HG02938 (cell line): Measurements from ENCODE around the gene STX17.
"Not testable (repeated sequence)": the region's sequence is repeated elsewhere in the genome, so short reads cannot be mapped to it uniquely, and the experiment has no call there.

Source experiments
- ATAC-seq: cut with Tn5 transposase; IDR thresholded peaks from one replicate; pipeline ENCODE4 v1.9.1; 2021; ENCODE audit warnings: mild to moderate bottlenecking, moderate library complexity; ENCODE audit not compliant: unreplicated experiment

The STX17 gene

DNA sequence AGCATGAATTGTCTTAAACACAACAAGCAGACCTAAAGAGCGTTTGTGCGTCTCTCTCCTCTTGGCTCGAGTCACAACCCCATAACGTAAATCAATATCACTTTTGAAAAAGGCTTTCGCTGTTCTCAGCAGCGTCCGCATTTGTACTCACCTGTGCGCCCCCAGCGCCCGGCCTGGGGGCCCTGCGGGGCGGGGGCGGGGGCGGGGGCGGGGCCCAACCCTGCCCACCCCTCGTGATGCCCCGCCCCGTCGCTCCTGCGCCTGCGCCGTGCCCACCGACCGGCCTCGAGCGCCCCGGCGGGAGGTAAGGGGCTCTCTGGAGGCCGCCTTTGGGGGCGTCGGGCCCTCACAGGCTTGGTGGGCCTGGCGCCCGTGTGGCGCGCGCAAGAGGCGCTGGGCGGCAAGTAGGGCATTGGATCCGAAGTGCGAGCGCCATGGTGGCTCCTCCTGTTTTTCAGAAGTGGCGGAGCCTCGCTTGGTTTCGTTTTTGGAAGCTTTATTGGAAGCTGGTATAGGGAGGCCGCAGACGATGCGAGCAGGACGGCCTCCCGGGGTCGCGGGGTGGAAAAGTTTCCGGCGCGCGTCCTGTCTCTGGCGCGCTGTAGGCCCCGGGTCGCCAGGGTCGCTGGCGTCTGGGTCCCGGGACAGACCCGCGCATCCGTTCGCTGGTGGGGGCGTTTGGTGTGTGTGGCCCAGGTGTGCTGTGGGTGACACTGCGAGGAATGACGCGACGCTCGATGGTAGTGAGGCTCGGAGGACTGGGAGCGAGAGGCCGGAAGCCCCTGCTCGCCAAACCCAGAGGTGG is at the start of gene STX17:
Gene STX17, plus strand, starts transcription at position 252 of the 805 bp plus-strand sequence. CDS start 8,586 bp downstream, outside the sequence.
- peak; percentile 81 for ATAC-seq

DNA sequence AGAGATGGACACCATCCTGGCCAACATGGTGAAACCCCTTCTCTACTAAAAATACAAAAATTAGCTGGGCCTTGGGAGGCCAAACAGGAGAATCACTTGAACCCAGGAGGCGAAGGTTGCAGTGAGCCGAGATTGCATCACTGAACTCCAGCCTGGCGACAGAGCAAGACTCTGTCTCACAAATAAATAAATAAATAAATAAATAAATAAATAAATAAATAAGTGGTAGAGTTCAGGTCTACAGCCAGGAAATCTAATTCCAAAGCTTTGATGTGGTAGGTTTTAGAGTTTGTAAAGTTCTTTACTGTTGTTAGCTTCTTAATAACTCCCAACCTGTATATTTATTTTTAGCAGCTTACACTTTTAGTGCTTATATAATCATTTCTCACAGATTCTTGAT is 48.9 kb upstream of the STX17 start:
- ATAC-seq = not testable (repeated sequence)

DNA sequence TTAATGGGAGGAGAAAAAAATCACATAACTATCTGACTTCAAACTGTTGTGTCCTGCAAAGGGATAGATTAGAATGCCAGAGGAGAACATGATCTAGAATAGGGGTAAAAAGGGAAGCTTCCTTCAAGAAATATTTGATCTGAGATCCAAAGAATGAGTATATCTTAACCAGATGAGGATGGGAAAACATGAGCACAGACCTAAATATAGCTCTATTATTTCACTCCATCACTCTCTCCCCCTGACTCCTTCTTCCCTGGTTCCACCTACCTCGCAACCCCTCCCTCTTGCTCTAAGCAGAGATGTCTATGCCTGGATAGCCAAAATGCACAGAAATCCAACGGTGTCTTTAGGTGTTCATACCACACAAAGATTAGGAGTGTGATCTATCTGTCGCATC is 48.4 kb upstream of the STX17 start:
- no peak for ATAC-seq

DNA sequence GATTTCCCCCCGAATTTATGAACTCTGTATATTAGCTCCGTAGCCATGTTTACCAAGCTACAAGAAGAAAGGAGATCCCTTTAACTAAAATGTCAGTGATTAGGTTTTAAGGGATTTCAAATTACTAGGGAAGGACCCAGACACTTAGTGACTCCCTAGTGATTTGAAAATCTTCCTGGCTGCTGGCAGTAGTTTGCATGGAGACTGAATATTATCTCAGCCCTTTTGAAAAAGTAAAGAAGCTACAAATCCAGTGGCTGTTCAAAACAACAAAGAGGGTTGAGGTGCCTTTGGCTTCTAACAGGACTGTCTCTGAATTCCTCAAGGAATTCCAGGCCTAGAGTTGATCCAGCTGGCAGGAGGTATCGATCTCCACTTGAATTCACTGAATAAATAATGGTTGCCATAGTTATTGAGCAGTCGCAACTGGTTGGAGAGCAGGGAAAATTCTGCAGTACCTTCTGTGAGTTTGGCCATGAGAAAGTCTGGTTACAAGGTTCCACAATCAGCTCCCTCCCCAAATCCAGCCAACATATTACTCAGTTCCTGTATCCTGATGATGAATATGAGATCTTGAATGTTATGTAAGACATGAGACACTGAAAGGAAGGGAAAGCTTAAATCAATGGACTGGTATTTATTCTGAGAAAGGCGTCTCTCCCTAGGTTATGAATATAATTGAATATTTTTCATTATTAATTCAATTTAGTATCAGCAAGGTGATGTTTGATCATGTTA is 47.0 kb upstream of the STX17 start:
- no peak for ATAC-seq

DNA sequence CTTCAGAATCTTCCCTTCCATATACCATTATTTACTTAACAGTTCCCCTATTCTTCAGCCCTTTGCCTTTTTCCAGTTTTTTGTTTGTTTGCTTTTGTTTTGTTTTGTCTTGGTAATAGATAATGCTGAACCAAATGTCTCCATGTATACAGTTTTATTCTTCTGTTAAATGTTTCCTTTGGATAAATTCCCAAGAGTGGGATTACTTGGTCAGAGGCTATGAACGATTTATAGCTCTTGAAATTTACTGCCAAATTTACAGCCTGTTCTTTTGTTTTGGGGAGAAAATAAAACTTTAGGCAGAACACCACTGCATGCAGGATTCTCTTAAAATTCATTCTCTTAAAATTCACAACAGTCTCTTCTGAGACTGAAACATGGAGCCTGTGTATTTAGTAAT is 46.2 kb upstream of the STX17 start:
- ATAC-seq = no peak

DNA sequence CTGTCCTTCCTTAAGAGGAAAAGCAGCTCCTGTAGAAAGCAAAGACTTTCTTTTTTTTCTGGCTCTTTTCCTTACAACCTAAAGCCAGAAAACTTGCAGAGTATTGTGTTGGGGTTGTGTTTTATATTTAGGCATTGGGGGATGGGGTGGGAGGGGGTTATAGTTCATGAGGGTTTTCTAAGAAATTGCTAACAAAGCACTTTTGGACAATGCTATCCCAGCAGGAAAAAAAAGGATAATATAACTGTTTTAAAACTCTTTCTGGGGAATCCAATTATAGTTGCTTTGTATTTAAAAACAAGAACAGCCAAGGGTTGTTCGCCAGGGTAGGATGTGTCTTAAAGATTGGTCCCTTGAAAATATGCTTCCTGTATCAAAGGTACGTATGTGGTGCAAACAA is 42.5 kb upstream of the STX17 start:
- no peak for ATAC-seq

DNA sequence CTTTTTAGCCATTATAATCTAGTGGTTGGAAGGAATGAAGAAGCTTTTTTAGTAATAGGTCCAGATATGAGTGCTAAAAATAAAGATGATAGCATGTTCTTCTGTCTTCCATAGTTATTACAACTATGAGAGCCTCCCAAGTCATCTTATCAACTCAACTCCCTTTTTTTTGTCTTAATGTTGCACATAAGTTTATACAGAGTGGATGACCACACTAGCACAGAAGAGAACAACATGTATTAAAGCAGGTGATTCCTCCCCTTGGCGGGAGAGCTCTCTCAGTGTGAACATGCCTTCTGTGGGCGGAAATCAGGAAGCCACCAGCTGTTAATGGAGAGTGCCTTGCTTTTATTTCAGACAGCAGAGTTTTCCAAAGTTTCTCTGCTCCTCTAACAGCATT is 40.1 kb upstream of the STX17 start:
- ATAC-seq = no peak

DNA sequence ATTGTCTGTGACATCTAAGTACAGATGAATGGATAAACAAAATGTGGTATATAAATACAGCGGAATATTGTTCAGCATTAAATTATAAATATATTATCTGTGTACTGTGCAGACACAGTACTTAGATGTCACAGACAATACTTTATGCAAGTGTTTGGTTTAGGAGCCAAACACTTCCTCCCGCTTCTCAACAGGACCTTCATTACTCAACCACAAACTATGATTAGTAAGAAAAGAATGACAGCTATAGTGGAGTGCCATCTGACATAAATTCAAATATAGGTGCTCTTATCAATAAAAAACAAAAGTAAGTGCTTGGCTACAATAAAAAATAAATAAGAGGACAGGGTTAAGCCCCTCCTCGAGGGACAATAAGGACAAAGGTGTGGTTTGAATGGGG is 38.9 kb upstream of the STX17 start:
- no peak for ATAC-seq

DNA sequence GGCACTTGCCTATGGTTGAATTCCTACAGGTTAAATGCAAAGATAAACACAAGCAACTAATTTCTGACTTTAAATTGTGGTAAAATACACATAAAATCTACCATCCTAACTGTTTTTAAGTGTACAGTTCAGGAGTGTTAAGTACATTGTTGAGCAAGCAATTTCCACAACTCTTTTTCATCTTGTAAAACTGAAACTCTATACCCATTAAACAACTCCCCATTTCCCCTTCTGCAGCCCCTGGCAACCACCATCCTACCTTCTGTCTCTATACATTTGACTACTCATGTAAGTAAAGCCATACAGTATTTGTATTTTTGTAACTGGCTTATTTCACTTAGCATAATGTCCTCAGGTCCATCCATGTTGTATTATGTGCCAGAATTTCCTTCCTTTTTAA is 38.5 kb upstream of the STX17 start:
- ATAC-seq = peak; percentile 58

DNA sequence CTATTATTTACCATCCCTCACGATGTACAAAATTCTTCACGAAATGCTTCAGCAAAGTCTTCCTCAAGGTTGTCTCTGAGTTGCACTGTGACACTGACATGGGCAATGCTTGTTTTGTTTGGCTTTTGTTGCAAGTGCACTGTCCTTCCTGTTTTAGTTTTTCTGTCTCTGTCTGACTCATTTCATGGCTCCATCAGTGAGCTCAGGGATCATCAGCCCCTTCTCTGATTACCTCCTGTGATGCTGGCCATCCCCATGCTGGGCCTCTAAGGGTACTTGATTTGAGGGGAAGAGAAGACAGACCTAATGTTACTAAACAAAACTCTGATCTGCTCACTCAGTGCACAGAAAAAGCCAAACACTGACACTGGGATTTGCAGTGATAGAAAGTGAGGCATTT is 37.6 kb upstream of the STX17 start:
- ATAC-seq = peak; percentile 75

DNA sequence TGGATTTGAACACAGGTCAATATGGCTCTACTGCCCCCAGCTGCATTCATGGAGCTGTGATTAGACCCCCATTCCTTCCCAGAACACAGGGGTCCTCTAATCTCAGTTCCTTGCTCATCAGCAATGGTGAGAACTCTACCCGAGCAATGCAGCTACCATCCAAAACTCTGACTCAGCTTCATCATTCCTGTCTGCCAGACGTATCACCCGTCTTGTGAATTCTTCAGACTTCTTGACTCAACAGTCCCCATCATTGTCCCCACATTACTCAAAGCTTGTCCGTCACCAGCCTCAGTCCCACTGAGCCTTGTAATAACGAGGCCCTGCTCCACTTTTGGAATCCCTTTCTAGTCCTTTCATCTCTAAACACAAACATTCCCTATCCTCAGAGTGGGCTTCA is 36.3 kb upstream of the STX17 start:
- no peak for ATAC-seq

DNA sequence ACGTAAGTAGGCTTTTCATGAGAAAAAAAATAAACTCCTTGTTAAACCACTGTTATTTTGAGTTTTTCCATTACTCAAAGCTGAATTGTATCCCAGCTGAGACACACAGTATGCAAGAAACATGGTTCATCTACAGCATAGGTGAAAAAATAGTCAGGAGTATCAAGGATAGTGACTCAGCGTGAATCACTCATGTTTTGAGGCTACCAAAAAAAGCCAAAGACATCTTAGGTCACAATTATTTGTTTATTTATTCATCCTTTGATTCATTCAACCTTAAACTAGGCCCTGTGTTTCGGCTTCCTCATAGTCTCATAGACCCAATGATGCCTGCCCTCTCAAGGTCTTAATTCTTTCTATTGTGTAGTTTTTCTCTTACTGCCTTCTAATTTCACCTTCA is 32.9 kb upstream of the STX17 start:
- ATAC-seq = no peak

DNA sequence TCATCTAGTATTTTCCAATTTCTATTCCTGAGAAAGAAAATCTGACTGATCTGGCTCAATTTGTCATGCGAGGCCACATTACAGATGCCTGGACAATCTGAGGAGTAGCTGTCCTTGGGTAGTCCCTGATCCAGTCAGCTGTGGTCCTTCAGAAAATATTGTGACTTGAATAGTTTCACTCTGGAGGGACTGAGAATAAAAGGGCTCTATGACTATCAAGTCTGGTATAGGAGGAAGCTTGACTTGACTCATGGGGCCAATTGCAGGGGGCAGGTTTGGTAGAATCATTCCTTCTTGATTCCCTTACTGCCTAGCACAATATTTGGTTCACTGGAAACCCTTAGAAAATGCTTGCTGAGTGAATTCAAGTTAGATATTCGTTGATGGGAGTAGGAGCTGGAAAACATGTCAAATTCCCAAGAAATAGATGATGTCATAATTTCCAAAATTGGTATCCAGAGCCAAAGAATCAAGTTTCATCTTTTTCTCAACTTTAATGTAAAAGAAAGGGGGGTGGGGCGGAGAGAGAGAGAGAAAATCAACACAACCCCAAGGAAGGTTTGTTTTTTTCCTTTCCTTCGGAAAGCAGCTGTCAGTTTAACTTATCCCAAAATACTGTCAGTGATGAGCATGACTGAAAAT is 32.4 kb upstream of the STX17 start:
- ATAC-seq = no peak

DNA sequence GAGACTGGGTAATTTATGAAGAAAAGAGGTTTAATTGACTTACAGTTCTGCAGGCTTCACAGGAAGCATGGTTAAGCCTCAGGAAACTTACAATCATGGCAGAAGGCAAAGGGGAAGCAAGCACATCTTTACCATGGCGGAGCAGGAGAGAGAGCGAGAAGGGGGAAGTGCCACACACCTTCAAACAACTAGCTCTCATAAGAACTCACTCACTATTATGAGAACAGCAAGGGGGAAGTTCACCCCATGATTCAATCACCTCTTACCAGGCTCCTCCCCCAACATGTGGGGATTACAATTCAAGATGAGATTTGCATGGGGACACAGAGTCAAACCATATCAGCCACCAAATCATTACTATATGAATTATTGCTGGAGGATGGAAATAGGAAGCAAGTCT is 30.3 kb upstream of the STX17 start:
- ATAC-seq = no peak

DNA sequence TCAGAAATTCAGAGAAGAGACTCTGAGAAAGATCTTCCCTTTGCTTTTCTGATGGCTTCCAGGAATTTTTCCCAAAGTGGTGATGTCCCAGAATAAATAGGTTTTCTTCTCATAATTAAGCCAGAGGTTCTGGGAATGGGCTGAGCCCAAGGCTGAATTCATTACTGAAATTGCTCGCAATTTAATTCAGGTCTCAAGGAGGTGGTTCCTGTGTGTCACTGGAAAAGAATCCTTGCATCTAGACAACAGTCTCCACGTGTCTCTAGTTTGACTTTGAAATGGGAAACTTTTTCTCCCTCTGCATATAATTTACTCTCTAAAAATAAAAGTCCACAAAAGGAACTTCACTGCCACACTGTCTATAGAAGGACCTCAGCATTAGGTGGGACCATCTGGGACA is 27.8 kb upstream of the STX17 start:
- ATAC-seq = no peak

DNA sequence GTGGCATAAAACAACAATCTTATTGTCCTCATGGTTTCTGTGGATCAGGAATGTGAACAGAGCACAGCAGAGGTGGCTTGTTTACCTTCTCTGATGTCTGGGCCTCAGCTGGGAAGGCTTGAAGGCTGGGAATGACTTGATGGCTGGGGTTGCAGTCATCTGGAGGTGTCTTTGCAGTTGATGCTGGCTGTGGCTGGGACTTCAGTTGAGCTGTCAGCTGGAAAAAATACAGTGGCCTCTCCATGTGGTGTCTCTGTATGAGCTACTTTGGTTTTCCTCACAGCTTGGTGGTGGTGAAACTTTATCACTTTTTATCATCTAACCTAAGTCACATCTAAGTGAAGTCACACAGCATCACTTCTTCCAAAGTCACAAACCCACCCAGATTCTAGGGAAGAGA is 24.7 kb upstream of the STX17 start:
- ATAC-seq = no peak

DNA sequence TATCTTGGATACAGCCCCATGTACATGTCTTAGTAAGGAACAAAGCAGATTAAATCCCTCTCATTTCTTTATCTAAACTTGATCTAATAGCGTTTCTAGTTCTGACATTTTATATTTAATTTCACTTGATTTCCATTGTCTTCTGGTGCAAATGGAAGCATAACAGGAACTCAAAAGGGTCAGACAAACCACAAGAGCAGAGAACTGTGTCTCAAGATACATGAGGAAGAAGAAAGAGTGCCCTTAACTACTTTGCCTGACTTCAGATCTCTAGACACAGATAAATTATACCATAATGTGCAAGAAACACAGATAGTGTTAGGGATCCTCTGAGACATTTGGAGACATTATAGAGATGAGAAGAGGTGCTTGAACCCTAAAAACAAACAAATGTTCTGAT is 20.7 kb upstream of the STX17 start:
- ATAC-seq = no peak

DNA sequence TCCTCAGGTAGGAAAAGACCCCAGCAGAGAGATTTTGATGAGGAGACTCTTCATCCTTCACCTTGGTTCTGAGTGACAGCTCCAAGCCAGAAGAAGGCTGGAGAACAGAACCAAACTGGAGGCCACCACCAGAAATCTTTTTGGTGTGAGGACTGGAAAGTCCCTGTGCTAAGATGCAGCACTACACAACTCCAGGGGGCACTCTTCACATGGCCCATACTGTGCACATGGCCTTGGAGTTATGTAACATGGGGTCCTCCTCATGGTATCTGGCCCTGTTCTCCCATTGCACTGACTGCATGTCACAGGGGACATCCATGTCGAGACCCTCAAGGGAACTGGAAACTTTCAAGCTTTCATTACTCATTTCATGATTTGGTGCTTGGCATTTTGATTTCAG is 17.3 kb upstream of the STX17 start:
- ATAC-seq = no peak

DNA sequence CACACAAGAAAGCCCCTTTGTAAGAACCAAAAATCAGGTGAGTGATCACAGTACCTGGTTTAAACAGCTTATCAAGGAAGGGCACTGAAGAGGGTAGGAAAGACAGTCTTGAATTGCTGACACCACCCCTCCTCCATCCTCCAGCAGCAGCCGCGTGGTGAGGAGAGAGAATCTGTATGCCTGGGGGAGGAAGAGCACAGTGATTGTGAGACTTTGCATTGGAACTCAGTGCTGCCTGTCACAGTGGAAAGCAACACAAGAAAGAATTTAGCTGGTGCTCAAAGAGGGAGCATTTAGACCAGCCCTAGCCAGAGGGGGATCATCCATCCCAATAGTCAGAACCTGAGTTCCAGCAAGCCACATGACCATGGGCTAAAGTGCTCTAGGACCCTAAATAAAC is 11.6 kb upstream of the STX17 start:
- no peak for ATAC-seq

DNA sequence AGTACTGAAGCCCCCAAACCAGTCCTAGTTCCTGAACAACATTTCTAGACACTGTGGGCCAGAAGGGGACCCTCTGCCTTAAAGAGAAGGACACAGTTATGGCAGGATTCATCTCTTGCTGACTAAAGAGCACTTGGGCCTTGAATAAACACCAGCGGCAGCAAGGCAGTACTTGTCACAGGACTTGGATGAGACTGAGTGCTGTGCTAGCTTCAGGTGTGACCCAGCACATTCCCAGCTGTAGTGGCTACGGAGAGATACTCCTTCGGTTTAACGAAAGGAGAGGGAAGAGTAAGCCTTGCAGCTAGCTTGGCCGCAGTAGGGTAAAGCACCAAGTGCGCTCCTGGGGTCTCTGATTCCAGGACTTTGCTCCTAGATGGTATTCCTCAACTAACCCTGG is 10.9 kb upstream of the STX17 start:
- ATAC-seq = no peak

DNA sequence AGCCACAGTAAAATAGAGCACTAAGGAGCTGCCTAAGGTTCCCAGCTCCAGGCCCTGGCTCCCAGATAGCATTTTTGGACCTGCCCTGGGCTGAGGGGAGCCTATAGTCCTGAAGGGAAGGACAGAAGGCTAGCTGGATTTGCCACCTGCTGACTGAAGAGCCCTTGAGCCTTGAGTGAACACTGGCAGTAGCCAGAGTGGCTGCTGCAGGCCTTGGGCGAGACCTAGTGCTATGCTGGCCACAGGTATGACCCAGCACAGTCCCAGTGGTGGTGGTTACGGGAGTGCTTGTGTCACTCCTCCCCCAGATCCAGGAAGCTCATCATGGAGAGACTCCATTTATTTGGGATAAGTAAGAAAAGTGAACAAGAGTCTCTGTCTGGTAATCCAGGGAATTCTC is 10.3 kb upstream of the STX17 start:
- no peak for ATAC-seq

DNA sequence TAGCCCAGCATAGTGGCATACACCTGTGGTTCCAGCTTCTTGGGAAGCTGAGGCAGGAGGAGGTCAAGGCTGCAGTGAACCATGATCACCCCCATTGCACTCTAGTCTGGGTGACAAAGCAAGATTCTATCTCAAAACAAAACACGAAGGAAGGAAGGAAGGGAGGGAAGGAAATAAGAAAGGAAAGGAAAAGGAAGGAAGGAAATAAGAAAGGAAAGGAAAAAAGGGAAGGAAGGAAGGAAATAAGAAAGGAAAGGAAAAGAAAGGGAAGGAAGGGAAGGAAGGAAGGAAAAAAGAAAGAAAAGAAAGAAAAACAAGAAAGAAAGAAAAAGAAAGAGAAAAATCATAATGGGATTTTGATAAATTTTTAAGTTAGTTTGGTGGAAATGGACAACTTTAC is 3.1 kb upstream of the STX17 start:
- ATAC-seq = no peak
